MG63 (cell line): Measurements from ENCODE around the gene SCUBE1. TPM values are rescaled to one million over a fixed set of nuclear protein-coding genes. Genes with fewer than 3 reads are reported as not detected.
A peak's percentile ranks its signal among the peaks of the same experiment; 100 is the strongest.

Experiments used
- DNase-seq: peaks from one replicate; pipeline ENCODE4 v3.0.0-alpha.2; 2020
- H3K27me3 ChIP-seq: fragments of 250-450 bp; sonication (Bioruptor Pico); 2 replicates; pipeline ENCODE4 v1.5.1; 2020; ENCODE audit warnings: mild to moderate bottlenecking, moderate library complexity
- H3K36me3 ChIP-seq: fragments of 250-450 bp; sonication (Bioruptor Pico); 2 replicates; pipeline ENCODE4 v1.5.1; 2020; ENCODE audit warnings: mild to moderate bottlenecking, moderate library complexity
- H3K4me3 ChIP-seq: fragments of 250-450 bp; sonication (Bioruptor Pico); 2 replicates; pipeline ENCODE4 v1.5.1; 2020; ENCODE audit warnings: mild to moderate bottlenecking, moderate library complexity
- H3K9me3 ChIP-seq: fragments of 250-450 bp; sonication (Bioruptor Pico); 2 replicates; pipeline ENCODE4 v1.5.1; 2020; ENCODE audit warnings: mild to moderate bottlenecking, moderate library complexity
- total RNA-seq: library from RNA; depleted of rRNA; stranded (reverse); fragments of >200 nt; shearing (Covaris generic); gene quantifications from 2 replicates; pipeline ENCODE4 v1.2.3, GENCODE V29; 2014; ENCODE audit warnings: low replicate concordance

Gene SCUBE1
- total RNA-seq, 1 experiment from 2014 or later, result 0.16 TPM

- H3K27me3 ChIP-seq, result no peaks in the 10 kb centered on the region
- no peak for DNase-seq
- H3K36me3 ChIP-seq, result no peaks in the 10 kb centered on the region
- H3K4me3 ChIP-seq, result no peak overlapping the region
- H3K9me3 ChIP-seq, result no peaks in the 10 kb centered on the region
These were observed 142.6 kb downstream of the SCUBE1 start for GRCh38 chr22:43200555-43200954.

- Histone ChIP-seq H3K27me3 (no peaks in the 10 kb centered on the region), H3K36me3 (no peaks in the 10 kb centered on the region), H3K9me3 (no peaks in the 10 kb centered on the region), H3K4me3 (no peak overlapping the region)
- no peak for DNase-seq
These were observed 143.1 kb downstream of the SCUBE1 start for GRCh38 chr22:43200031-43200430.

GRCh38 chr22:43199541-43199940 lies 143.6 kb downstream of the SCUBE1 start:
- no peak for DNase-seq
- no peaks in the 10 kb centered on the region for H3K9me3 ChIP-seq
- H3K4me3 ChIP-seq, result no peak overlapping the region
- H3K27me3 ChIP-seq, result no peaks in the 10 kb centered on the region
- H3K36me3 ChIP-seq, result no peaks in the 10 kb centered on the region

GRCh38 chr22:43198936-43199335 lies 144.2 kb downstream of the SCUBE1 start:
- Histone ChIP-seq H3K9me3 (no peaks in the 10 kb centered on the region), H3K27me3 (no peaks in the 10 kb centered on the region), H3K36me3 (no peaks in the 10 kb centered on the region), H3K4me3 (no peak overlapping the region)
- no peak for DNase-seq

- Histone ChIP-seq H3K36me3 (no peaks in the 10 kb centered on the region), H3K4me3 (no peak overlapping the region), H3K27me3 (no peaks in the 10 kb centered on the region), H3K9me3 (no peaks in the 10 kb centered on the region)
- no peak for DNase-seq
These were observed 145.0 kb downstream of the SCUBE1 start for GRCh38 chr22:43198126-43198525.

GRCh38 chr22:43197271-43197941 lies 145.8 kb downstream of the SCUBE1 start:
- Histone ChIP-seq H3K36me3 (no peaks in the 10 kb centered on the region), H3K4me3 (no peak overlapping the region), H3K27me3 (no peaks in the 10 kb centered on the region), H3K9me3 (no peaks in the 10 kb centered on the region)
- DNase-seq, result no peak

GRCh38 chr22:43191831-43192230 lies 151.3 kb downstream of the SCUBE1 start:
- no peak overlapping the region for H3K4me3 ChIP-seq
- no peaks in the 10 kb centered on the region for H3K27me3 ChIP-seq
- no peak for DNase-seq
- H3K36me3 ChIP-seq, result no peaks in the 10 kb centered on the region
- H3K9me3 ChIP-seq, result no peaks in the 10 kb centered on the region

- DNase-seq, result no peak
- no peak overlapping the region for H3K4me3 ChIP-seq
These were observed 154.2 kb downstream of the SCUBE1 start for GRCh38 chr22:43188829-43189545.

GRCh38 chr22:43187171-43188099 lies 155.7 kb downstream of the SCUBE1 start:
- H3K36me3 ChIP-seq, result peaks cover 18% of the 10 kb centered on the region
- peak; percentile 96 for DNase-seq
- H3K4me3 ChIP-seq, result peak overlapping the region; percentile 46
- H3K27me3 ChIP-seq, result no peaks in the 10 kb centered on the region
- H3K9me3 ChIP-seq, result no peaks in the 10 kb centered on the region

More at GRCh38 chr22:43188829-43189545, 154.2 kb downstream of the SCUBE1 start:
- Histone ChIP-seq H3K27me3 (no peaks in the 10 kb centered on the region), H3K36me3 (peaks cover 7% of the 10 kb centered on the region), H3K9me3 (no peaks in the 10 kb centered on the region)

GRCh38 chr22:43186272-43187170 lies 156.7 kb downstream of the SCUBE1 start, which contains the start of gene TTLL12:
Gene TTLL12, minus strand, starts transcription at chr22:43187134. Its CDS starts 65 bp downstream, at chr22:43187069.
- DNase-seq, result peak; percentile 56

GRCh38 chr22:43185860-43186261 lies 157.3 kb downstream of the SCUBE1 start:
- H3K9me3 ChIP-seq, result no peaks in the 10 kb centered on the region
- H3K27me3 ChIP-seq, result no peaks in the 10 kb centered on the region
- peak overlapping the region; percentile 63 for H3K4me3 ChIP-seq
- DNase-seq, result peak; percentile 36
- peaks cover 29% of the 10 kb centered on the region for H3K36me3 ChIP-seq

More at GRCh38 chr22:43186272-43187170, 156.7 kb downstream of the SCUBE1 start, which contains the start of gene TTLL12:
- peaks cover 24% of the 10 kb centered on the region for H3K36me3 ChIP-seq
- H3K9me3 ChIP-seq, result no peaks in the 10 kb centered on the region
- peak within 1 kb of the TSS; percentile 63 for H3K4me3 ChIP-seq
- no peaks in the 10 kb centered on the region for H3K27me3 ChIP-seq

GRCh38 chr22:43183496-43184277 lies 159.5 kb downstream of the SCUBE1 start:
- no peaks in the 10 kb centered on the region for H3K27me3 ChIP-seq
- no peak for DNase-seq
- no peaks in the 10 kb centered on the region for H3K9me3 ChIP-seq
- H3K36me3 ChIP-seq, result peaks cover 43% of the 10 kb centered on the region
- no peak overlapping the region for H3K4me3 ChIP-seq

GRCh38 chr22:43182726-43183125 lies 160.4 kb downstream of the SCUBE1 start:
- Histone ChIP-seq H3K27me3 (no peaks in the 10 kb centered on the region), H3K9me3 (no peaks in the 10 kb centered on the region), H3K4me3 (no peak overlapping the region), H3K36me3 (peaks cover 46% of the 10 kb centered on the region)
- DNase-seq, result no peak

- Histone ChIP-seq H3K9me3 (no peaks in the 10 kb centered on the region), H3K27me3 (no peaks in the 10 kb centered on the region), H3K36me3 (peaks cover 49% of the 10 kb centered on the region), H3K4me3 (no peak overlapping the region)
- no peak for DNase-seq
These were observed 161.1 kb downstream of the SCUBE1 start for GRCh38 chr22:43182118-43182517.

GRCh38 chr22:43181321-43182076 lies 161.7 kb downstream of the SCUBE1 start:
- peaks cover 49% of the 10 kb centered on the region for H3K36me3 ChIP-seq
- DNase-seq, result no peak
- H3K27me3 ChIP-seq, result no peaks in the 10 kb centered on the region
- H3K4me3 ChIP-seq, result no peak overlapping the region
- no peaks in the 10 kb centered on the region for H3K9me3 ChIP-seq
